Measurements from ENCODE around the gene NAV1.

DNA sequence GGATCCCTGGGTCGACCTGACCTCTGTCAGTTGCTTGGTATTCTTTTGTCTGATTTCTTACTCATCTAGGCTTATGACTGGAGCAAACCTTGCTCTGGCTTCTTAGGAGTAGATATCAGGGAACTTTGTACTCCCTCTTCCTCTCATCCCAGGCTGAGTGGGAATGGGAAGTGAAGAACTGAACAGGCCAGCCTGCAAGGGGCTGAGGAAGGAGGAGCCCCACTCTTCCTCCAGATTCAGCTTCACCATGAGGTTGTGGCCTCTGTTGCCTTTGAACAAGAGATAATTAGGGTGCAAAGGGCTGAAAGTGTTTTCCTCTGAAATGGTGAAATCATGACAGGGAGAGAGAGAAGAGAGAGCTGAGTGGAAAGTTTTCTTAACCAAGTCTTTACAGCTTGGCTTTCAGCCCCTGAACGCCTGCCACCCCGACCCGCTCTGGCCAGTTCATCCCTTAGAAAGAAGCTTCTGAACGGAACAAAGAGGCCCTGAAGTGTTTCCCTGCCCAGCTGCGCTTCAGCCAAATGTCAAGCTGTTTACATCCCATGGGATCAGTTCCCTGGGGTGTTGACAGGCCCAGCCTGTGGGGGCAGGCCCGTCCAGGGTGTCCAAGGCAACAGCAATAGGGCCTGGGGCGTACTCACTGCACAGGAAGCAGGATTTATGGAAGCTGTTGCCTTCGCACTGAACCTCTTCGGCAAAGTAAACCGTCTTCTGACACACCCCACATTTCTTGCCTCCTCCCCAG is 43.2 kb upstream of the NAV1 start:
- TF ChIP-seq, protein P1, sequence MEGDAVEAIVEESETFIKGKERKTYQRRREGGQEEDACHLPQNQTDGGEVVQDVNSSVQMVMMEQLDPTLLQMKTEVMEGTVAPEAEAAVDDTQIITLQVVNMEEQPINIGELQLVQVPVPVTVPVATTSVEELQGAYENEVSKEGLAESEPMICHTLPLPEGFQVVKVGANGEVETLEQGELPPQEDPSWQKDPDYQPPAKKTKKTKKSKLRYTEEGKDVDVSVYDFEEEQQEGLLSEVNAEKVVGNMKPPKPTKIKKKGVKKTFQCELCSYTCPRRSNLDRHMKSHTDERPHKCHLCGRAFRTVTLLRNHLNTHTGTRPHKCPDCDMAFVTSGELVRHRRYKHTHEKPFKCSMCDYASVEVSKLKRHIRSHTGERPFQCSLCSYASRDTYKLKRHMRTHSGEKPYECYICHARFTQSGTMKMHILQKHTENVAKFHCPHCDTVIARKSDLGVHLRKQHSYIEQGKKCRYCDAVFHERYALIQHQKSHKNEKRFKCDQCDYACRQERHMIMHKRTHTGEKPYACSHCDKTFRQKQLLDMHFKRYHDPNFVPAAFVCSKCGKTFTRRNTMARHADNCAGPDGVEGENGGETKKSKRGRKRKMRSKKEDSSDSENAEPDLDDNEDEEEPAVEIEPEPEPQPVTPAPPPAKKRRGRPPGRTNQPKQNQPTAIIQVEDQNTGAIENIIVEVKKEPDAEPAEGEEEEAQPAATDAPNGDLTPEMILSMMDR (IDR thresholded peaks at IDR 0.05 in 8 of 11, conservative IDR thresholded peaks at IDR 0.05 in 3 of 11), result no peak
- peak in 2 of 3 donors; percentile 79 to 80 for TF ChIP-seq POLR2AphosphoS5 (IDR thresholded peaks at IDR 0.05)

Measured in spleen (tissue), 7 donors.